ENCODE results near the gene CAMTA2. TPM values are rescaled to one million over a fixed set of nuclear protein-coding genes. Genes with fewer than 3 reads are reported as not detected.

CAMTA2 gene
- total RNA-seq, 1 experiment from 2014 or later: 9.2 TPM

- TF ChIP-seq ZNF425 (CRISPR knock-in tag; conservative IDR thresholded peaks at IDR 0.05) (no peak), ZNF416 (CRISPR knock-in tag; IDR thresholded peaks at IDR 0.05) (no peak), NR2C2 (CRISPR knock-in tag; IDR thresholded peaks at IDR 0.05) (no peak), STAT6 (CRISPR knock-in tag; conservative IDR thresholded peaks at IDR 0.05; ENCODE audit: low read depth) (no peak), PRRX2 (CRISPR knock-in tag; IDR thresholded peaks at IDR 0.05) (no peak)
Observed at GRCh38 chr17:4946312-4946976, 41.0 kb downstream of the CAMTA2 start (continued).

GRCh38 chr17:4945944-4946280 is 41.6 kb downstream of the CAMTA2 start:
- H3K4me3 Mint-ChIP-seq: peak overlapping the region; percentile 91
- H3K36me3 Mint-ChIP-seq: peaks cover 43% of the 10 kb centered on the region
- H3K9me3 Mint-ChIP-seq: no peaks in the 10 kb centered on the region
- no peak for ATAC-seq
- CTCF ChIA-PET: interaction anchor here (1.5 kb wide), 1 partner anchor 37 kb away, joined by 4 read pairs; no protein-coding TSS in a partner anchor
- H3K4me1 Mint-ChIP-seq: peaks cover 36% of the 10 kb centered on the region
- no peak for DNase-seq (ENCODE audit: low spot score)
- no peak for TF ChIP-seq JAZF1 (CRISPR knock-in tag; IDR thresholded peaks at IDR 0.05)
- TF ChIP-seq CTCF (IDR thresholded peaks at IDR 0.05): no peak
- no peak for TF ChIP-seq CREM (CRISPR knock-in tag; IDR thresholded peaks at IDR 0.05)
- TF ChIP-seq RELA (CRISPR knock-in tag; IDR thresholded peaks at IDR 0.05; ENCODE audit: borderline replicate concordance): no peak
- no peak for TF ChIP-seq HMGA2 (CRISPR knock-in tag; IDR thresholded peaks at IDR 0.05)
- no peak for TF ChIP-seq ZMAT4 (CRISPR knock-in tag; IDR thresholded peaks at IDR 0.05)
- TF ChIP-seq FOXP4 (CRISPR knock-in tag; IDR thresholded peaks at IDR 0.05): no peak
- no peak for TF ChIP-seq EMX1 (CRISPR knock-in tag; IDR thresholded peaks at IDR 0.05)
- TF ChIP-seq ZNF671 (CRISPR knock-in tag; IDR thresholded peaks at IDR 0.05): no peak
- no peak for TF ChIP-seq NFYB (CRISPR knock-in tag; conservative IDR thresholded peaks at IDR 0.05; ENCODE audit: low read depth)
- no peak for TF ChIP-seq ZNF532 (CRISPR knock-in tag; IDR thresholded peaks at IDR 0.05; ENCODE audit: borderline replicate concordance)
- no peak for TF ChIP-seq MAX (CRISPR knock-in tag; IDR thresholded peaks at IDR 0.05)
- TF ChIP-seq ZNF416 (CRISPR knock-in tag; IDR thresholded peaks at IDR 0.05): no peak
- TF ChIP-seq ZNF138 (CRISPR knock-in tag; conservative IDR thresholded peaks at IDR 0.05): no peak
- TF ChIP-seq FOXK1 (CRISPR knock-in tag; IDR thresholded peaks at IDR 0.05): no peak
- TF ChIP-seq ATF6 (CRISPR knock-in tag; IDR thresholded peaks at IDR 0.05): no peak
- POLR2A ChIA-PET: interaction anchor here (0.6 to 3.5 kb wide), 4 partner anchors 23 to 151 kb away, joined by 3 to 45 read pairs (median 4); partner anchors contain the start of gene SPAG7
- no peaks in the 10 kb centered on the region for H3K27me3 Mint-ChIP-seq (ENCODE audit: low read depth)
- peak overlapping the region; percentile 97 for H3K27ac Mint-ChIP-seq
